ENCODE results near the gene PREP. TPM values are rescaled to one million over a fixed set of nuclear protein-coding genes. Genes with fewer than 3 reads are reported as not detected.
A peak's percentile ranks its signal among the peaks of the same experiment; 100 is the strongest.

The PREP gene
- total and polyA plus RNA-seq, 9 donors = 12.5 to 34.2 (median 21.8) TPM

- Histone ChIP-seq H3K36me3 (no peaks in the 10 kb centered on the region), H3K4me3 (no peak overlapping the region), H3K27ac (no peak overlapping the region), H3K27me3 (no peaks in the 10 kb centered on the region), H3K9me3 (no peaks in the 10 kb centered on the region), H3K4me1 (ENCODE audit: insufficient read depth) (no peaks in the 10 kb centered on the region)
- no peak for TF ChIP-seq EP300 (IDR thresholded peaks at IDR 0.05)
- intact Hi-C loops (cut with DNase I) = no loop called here
- DNase-seq = peak in 1 of 5 donors; percentile 11
- 8 to 12% (median 11%) methylated on average over 6 of the region's 6 CpGs for WGBS, 3 donors
These were observed 130.1 kb downstream of the PREP start for GRCh38 chr6:105272786-105273185.

GRCh38 chr6:105270511-105270910 lies 132.4 kb downstream of the PREP start:
- H3K9me3 ChIP-seq = no peaks in the 10 kb centered on the region
- DNase-seq = no peak
- no peak overlapping the region for H3K27ac ChIP-seq
- intact Hi-C loops (cut with DNase I) = no loop called here
- no peak overlapping the region for H3K4me3 ChIP-seq
- TF ChIP-seq CTCF (IDR thresholded peaks at IDR 0.05) (no peak), EP300 (IDR thresholded peaks at IDR 0.05) (no peak), POLR2A (IDR thresholded peaks at IDR 0.05) (no peak)
- no peaks in the 10 kb centered on the region for H3K4me1 ChIP-seq (ENCODE audit: insufficient read depth)
- H3K36me3 ChIP-seq = no peaks in the 10 kb centered on the region
- H3K27me3 ChIP-seq = no peaks in the 10 kb centered on the region

- DNase-seq = no peak
- H3K4me3 ChIP-seq = no peak overlapping the region
- 94 to 96% (median 95%) methylated on average over 2 of the region's 2 CpGs for WGBS, 3 donors
- intact Hi-C loops (cut with DNase I) = loop anchor here in 1 of 4 donors (2.0 kb wide), 1 partner anchor 49 kb away; no protein-coding TSS in a partner anchor
- no peaks in the 10 kb centered on the region for H3K9me3 ChIP-seq
- no peak for TF ChIP-seq CTCF (IDR thresholded peaks at IDR 0.05)
- no peak for TF ChIP-seq EP300 (IDR thresholded peaks at IDR 0.05)
- no peak for TF ChIP-seq POLR2A (IDR thresholded peaks at IDR 0.05)
- H3K4me1 ChIP-seq (ENCODE audit: insufficient read depth) = no peaks in the 10 kb centered on the region
- H3K27me3 ChIP-seq = no peaks in the 10 kb centered on the region
- no peak overlapping the region for H3K27ac ChIP-seq
- H3K36me3 ChIP-seq = no peaks in the 10 kb centered on the region
These were observed 133.5 kb downstream of the PREP start for GRCh38 chr6:105269390-105269789.

GRCh38 chr6:105263685-105264610 lies 138.9 kb downstream of the PREP start:
- TF ChIP-seq POLR2A (IDR thresholded peaks at IDR 0.05) (no peak), EP300 (IDR thresholded peaks at IDR 0.05) (no peak), CTCF (IDR thresholded peaks at IDR 0.05) (no peak)
- no peak for DNase-seq
- intact Hi-C loops (cut with DNase I) = loop anchor here in 1 of 4 donors (2.0 kb wide), 1 partner anchor 23 kb away; no protein-coding TSS in a partner anchor
- no peaks in the 10 kb centered on the region for H3K4me1 ChIP-seq (ENCODE audit: insufficient read depth)
- no peak overlapping the region for H3K4me3 ChIP-seq
- no peaks in the 10 kb centered on the region for H3K36me3 ChIP-seq
- no peaks in the 10 kb centered on the region for H3K9me3 ChIP-seq
- H3K27me3 ChIP-seq = no peaks in the 10 kb centered on the region
- no peak overlapping the region for H3K27ac ChIP-seq
- 83 to 89% (median 85%) methylated on average over 6 of the region's 6 CpGs for WGBS, 3 donors

Measured in ovary (tissue), 9 donors.